Nephron progenitor cell (in vitro differentiated cells): ENCODE data around the gene LACTBL1.

Source experiments
- DNase-seq: peaks from one replicate; pipeline ENCODE4 v3.0.0; 2021
- H3K27ac Mint-ChIP-seq: 2 replicates; pipeline ENCODE4 v1.8.0; 2021; ENCODE audit warnings: mild to moderate bottlenecking, moderate library complexity, mixed read lengths
- H3K27me3 Mint-ChIP-seq: 2 replicates; pipeline ENCODE4 v1.8.0; 2021; ENCODE audit warnings: mild to moderate bottlenecking, low read depth, mixed read lengths; ENCODE audit not compliant: poor library complexity
- H3K36me3 Mint-ChIP-seq: 2 replicates; pipeline ENCODE4 v1.8.0; 2021; ENCODE audit warnings: low read depth, mixed read lengths
- H3K4me1 Mint-ChIP-seq: 2 replicates; pipeline ENCODE4 v1.8.0; 2021; ENCODE audit warnings: mixed read lengths
- H3K4me3 Mint-ChIP-seq: 2 replicates; pipeline ENCODE4 v1.8.0; 2021; ENCODE audit warnings: mild to moderate bottlenecking, moderate library complexity, mixed read lengths
- H3K9me3 Mint-ChIP-seq: 2 replicates; pipeline ENCODE4 v1.8.0; 2021; ENCODE audit warnings: mild to moderate bottlenecking, moderate library complexity, mixed read lengths
- TF ChIP-seq, protein P1 (sequence below): fragments of 200-600 bp; sonication (generic); IDR thresholded peaks from 2 replicates; pipeline ENCODE4 v1.5.0; 2021; ENCODE audit warnings: antibody characterized with exemption

The LACTBL1 gene

DNA sequence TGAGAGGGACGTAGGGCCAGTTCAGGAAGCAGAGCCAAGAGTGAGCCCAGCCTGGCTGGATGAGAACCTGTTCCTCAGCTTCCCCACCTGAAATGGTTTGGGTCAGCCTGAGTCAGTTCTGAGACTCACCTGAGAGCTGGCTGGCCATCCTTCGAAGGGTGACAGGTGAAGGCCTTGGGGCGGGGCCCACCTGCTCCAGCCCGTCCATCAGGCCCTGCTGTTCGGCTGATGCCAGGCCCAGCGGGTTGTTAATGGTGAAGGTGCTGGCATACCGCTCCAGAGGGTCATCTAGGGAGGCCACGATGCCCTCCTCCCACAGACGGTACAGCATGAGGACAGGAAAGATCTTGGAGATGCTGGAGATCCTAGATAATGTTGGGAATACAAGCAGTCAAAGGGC, 14.1 kb downstream of the LACTBL1 start:
- Mint-ChIP-seq H3K36me3 (no peaks in the 10 kb centered on the region), H3K27ac (no peak overlapping the region), H3K9me3 (no peaks in the 10 kb centered on the region), H3K4me3 (no peak overlapping the region), H3K27me3 (peaks cover 10% of the 10 kb centered on the region), H3K4me1 (no peaks in the 10 kb centered on the region)
- DNase-seq, result no peak
- TF ChIP-seq, protein P1, sequence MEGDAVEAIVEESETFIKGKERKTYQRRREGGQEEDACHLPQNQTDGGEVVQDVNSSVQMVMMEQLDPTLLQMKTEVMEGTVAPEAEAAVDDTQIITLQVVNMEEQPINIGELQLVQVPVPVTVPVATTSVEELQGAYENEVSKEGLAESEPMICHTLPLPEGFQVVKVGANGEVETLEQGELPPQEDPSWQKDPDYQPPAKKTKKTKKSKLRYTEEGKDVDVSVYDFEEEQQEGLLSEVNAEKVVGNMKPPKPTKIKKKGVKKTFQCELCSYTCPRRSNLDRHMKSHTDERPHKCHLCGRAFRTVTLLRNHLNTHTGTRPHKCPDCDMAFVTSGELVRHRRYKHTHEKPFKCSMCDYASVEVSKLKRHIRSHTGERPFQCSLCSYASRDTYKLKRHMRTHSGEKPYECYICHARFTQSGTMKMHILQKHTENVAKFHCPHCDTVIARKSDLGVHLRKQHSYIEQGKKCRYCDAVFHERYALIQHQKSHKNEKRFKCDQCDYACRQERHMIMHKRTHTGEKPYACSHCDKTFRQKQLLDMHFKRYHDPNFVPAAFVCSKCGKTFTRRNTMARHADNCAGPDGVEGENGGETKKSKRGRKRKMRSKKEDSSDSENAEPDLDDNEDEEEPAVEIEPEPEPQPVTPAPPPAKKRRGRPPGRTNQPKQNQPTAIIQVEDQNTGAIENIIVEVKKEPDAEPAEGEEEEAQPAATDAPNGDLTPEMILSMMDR, result no peak

DNA sequence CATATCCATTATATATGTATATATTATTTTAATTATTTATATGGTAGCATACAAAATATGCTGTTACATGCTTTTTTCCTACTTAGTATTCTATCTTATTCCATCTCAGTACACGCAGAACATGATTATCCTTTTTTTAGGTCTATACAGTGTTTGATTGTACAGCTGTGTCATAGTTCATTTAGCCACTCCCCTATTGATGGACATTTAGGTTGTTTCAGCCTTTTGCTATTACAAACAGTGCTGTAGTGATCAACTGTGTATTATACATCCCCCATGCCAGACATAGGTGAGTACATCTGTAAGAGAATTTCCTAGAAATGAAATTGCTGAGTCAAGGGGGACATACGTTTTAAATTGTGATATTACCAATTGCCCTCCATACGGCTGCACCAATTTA, 15.6 kb downstream of the LACTBL1 start:
- Mint-ChIP-seq H3K36me3 (no peaks in the 10 kb centered on the region), H3K9me3 (no peaks in the 10 kb centered on the region), H3K4me1 (no peaks in the 10 kb centered on the region), H3K27ac (no peak overlapping the region), H3K27me3 (peaks cover 8% of the 10 kb centered on the region), H3K4me3 (no peak overlapping the region)
- DNase-seq, result no peak
- TF ChIP-seq, protein P1, result no peak

DNA sequence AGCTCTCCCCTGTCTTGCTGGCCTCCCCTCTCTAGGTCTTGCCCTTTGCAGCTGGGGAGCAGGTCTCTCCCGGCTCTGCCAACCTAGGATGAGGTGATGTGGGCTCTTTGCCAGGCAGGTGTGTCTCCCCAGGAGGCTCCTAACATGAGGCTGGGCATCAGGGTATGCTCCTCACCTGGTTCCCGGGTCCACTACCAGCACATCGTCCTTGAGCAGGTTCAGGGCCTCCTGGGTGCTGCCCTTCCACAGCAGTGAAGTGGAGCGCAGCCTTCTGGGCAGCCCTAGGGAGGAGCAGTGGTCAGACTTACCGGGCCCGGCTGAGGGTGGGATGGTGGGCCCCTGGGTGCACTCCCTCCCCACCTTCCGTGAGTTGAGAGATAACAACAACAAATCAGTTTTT, 17.5 kb downstream of the LACTBL1 start:
- H3K27me3 Mint-ChIP-seq, result peaks cover 8% of the 10 kb centered on the region
- TF ChIP-seq, protein P1, result no peak
- H3K4me3 Mint-ChIP-seq, result no peak overlapping the region
- H3K4me1 Mint-ChIP-seq, result no peaks in the 10 kb centered on the region
- H3K9me3 Mint-ChIP-seq, result peaks cover 4% of the 10 kb centered on the region
- H3K36me3 Mint-ChIP-seq, result no peaks in the 10 kb centered on the region
- DNase-seq, result no peak
- no peak overlapping the region for H3K27ac Mint-ChIP-seq

DNA sequence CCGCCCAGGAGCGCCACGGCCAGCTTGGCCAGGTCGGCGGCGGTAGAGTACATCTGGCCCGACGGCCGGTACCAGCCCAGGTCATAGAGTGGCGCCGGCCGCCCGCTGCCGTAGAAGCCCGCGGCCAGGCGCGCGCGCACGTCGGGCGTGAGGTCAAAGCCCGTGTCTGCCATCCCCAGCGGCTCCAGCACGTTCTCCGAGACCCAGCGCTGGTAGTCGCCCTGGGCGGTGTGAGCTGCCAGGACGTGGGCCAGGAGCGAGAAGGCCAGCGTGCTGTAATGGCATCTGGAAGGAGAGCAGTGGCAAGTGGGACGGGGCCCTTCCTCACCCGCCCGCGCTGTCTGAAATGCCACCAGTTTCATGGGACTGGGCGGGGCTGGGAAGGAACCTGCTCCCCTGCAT, 18.9 kb downstream of the LACTBL1 start:
- Mint-ChIP-seq H3K27ac (no peak overlapping the region), H3K36me3 (no peaks in the 10 kb centered on the region), H3K4me3 (no peak overlapping the region), H3K9me3 (peaks cover 4% of the 10 kb centered on the region), H3K27me3 (peaks cover 8% of the 10 kb centered on the region), H3K4me1 (no peaks in the 10 kb centered on the region)
- TF ChIP-seq, protein P1, result no peak
- no peak for DNase-seq

DNA sequence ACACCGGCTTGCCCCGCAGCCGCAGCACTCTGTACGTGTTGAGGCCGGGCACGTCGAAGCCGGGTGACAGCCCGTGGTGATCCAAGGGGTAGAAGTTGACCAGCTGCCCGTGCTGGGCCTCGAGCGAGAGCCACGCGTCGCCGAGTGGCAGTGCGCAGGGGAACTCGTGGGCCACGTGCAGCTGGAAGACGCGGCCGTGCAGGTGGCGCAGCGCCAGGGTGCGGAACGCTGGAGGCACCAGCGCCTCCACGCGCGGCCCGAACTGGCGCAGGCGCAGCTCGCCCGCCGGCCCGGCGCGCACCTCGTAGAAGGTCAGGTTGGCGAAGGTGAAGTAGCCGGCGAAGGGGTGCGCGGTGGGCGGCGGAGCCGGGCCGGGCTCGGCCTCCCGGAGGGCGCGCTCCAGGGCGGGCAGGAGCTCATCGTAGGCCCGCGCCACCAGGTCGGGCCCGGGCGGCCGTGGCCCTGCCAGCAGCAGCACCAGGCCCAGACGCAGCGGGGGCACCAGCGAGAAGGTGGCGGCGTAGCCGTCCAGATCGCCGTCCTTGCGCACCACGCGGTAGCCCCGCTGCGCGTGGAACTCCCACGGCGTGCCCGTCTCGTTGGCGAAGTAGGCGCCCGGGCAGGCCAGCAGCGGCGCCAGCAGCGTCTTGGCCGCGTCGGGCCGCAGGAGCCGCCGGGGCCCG, 19.5 kb downstream of the LACTBL1 start:
- TF ChIP-seq, protein P1, result no peak
- H3K4me3 Mint-ChIP-seq, result no peak overlapping the region
- no peak overlapping the region for H3K27ac Mint-ChIP-seq
- peaks cover 8% of the 10 kb centered on the region for H3K27me3 Mint-ChIP-seq
- no peaks in the 10 kb centered on the region for H3K36me3 Mint-ChIP-seq
- H3K9me3 Mint-ChIP-seq, result peaks cover 4% of the 10 kb centered on the region
- no peaks in the 10 kb centered on the region for H3K4me1 Mint-ChIP-seq
- no peak for DNase-seq

DNA sequence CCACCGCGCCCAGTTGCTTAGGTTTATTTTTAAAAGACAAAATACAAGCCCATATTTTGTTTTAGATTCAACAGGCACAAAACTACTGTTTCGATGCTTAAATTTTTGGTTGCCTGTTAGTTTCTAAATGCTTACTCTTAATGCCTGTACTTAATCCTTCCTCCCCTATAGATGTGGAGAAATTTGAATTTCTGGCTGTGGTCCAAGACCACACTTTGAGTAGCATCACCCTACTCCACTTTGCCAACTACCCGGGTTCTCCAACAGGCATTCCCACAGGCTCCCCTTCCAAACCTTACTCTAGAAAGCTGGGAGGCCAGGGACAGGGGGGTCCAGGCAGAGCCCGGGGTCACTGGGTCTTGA, 20.0 kb downstream of the LACTBL1 start:
- Mint-ChIP-seq H3K4me3 (no peak overlapping the region), H3K4me1 (no peaks in the 10 kb centered on the region), H3K9me3 (peaks cover 4% of the 10 kb centered on the region), H3K27me3 (peaks cover 8% of the 10 kb centered on the region), H3K27ac (no peak overlapping the region), H3K36me3 (no peaks in the 10 kb centered on the region)
- DNase-seq, result no peak
- TF ChIP-seq, protein P1, result no peak
